Endothelial cell of umbilical vein (primary cell): ENCODE data around the gene MYZAP. TPM values are rescaled to one million over a fixed set of nuclear protein-coding genes. Genes with fewer than 3 reads are reported as not detected.

ENCODE experiments used
- BruUV-seq: library from RNA; stranded (reverse); fragments of 400-500 nt; replicated peaks from 2 replicates; lab custom pipeline; 2021; lab: Mats Ljungman, UMichigan
- CTCF ChIA-PET: fragments of 300-600, 350-600 bp; sonication (Branson Sonifier 250); formaldehyde crosslinking; loops from one replicate; lab custom pipeline; 2021; ENCODE audit warnings: antibody characterized with exemption, inconsistent platforms; lab: Charles Lee
- POLR2A ChIA-PET: fragments of 300-600, 350-600 bp; sonication (Branson Sonifier 250); formaldehyde crosslinking; loops from one replicate; lab custom pipeline; 2021; ENCODE audit warnings: antibody characterized with exemption, inconsistent platforms; lab: Charles Lee
- DNase-seq: peaks from one replicate; pipeline ENCODE4 v3.0.0-alpha.2; 2011; ENCODE audit warnings: low read depth, low spot score
- FAIRE-seq: peaks from 2 replicates; lab custom pipeline; 2011; peaks lifted over from hg19 to GRCh38; lab: Jason Lieb, UNC
- H2AFZ ChIP-seq: 2 replicates; pipeline ENCODE4 v1.6.0; 2012; ENCODE audit warnings: low read depth, low read length, control low read depth, inconsistent platforms
- H3K27ac ChIP-seq: 2 replicates; pipeline ENCODE4 v1.5.1; 2011; ENCODE audit warnings: low read depth, mild to moderate bottlenecking, control low read depth, low read length, moderate library complexity; ENCODE audit not compliant: insufficient read depth
- H3K27me3 ChIP-seq, 2 experiments: 2 replicates each; pipeline versions ENCODE4 v1.6.0 to v1.6.1; 2011; ENCODE audit warnings: low read length in 2 of 2, mixed read lengths in 1 of 2; ENCODE audit not compliant: control insufficient read depth in 2 of 2, insufficient read depth in 2 of 2
- H3K36me3 ChIP-seq, 2 experiments: 2 replicates in 1 of 2; 3 replicates in 1 of 2; pipeline ENCODE4 v1.5.1; 2011; ENCODE audit warnings: low read length in 2 of 2, mild to moderate bottlenecking in 1 of 2, moderate library complexity in 1 of 2; ENCODE audit not compliant: control insufficient read depth in 2 of 2, insufficient read depth in 2 of 2; ENCODE audit errors: extremely low read depth in 1 of 2
- H3K4me1 ChIP-seq: 3 replicates; pipeline ENCODE4 v1.5.1; 2011; ENCODE audit warnings: mild to moderate bottlenecking, low read length; ENCODE audit not compliant: control insufficient read depth, insufficient read depth; ENCODE audit errors: extremely low read depth
- H3K4me2 ChIP-seq: 2 replicates; pipeline ENCODE4 v1.6.1; 2011; ENCODE audit warnings: low read length, control low read depth, mixed read lengths; ENCODE audit not compliant: insufficient read depth
- H3K4me3 ChIP-seq, 3 experiments: fragments of 200-600 bp in 1 of 3; sonication (generic), shearing (Covaris generic) in 1 of 3; replicated peaks in 1 of 3; 2 replicates each; pipeline ENCODE4 v1.5.1; 2011 to 2016; ENCODE audit warnings: control low read depth in 3 of 3, low read length in 3 of 3, mild to moderate bottlenecking in 2 of 3, inconsistent platforms in 1 of 3, low read depth in 1 of 3, moderate library complexity in 1 of 3; ENCODE audit not compliant: insufficient read depth in 1 of 3
- H3K79me2 ChIP-seq: 2 replicates; pipeline ENCODE4 v1.6.0; 2012; ENCODE audit warnings: low read length, inconsistent platforms; ENCODE audit not compliant: control insufficient read depth, insufficient read depth
- H3K9ac ChIP-seq: replicated peaks from 2 replicates; pipeline ENCODE3; 2011; ENCODE audit warnings: low read length, control low read depth; ENCODE audit not compliant: insufficient read depth; ENCODE audit errors: extremely low read depth
- H3K9me1 ChIP-seq: replicated peaks from 3 replicates; pipeline ENCODE4 v1.6.0; 2011; ENCODE audit warnings: mild to moderate bottlenecking, low read length; ENCODE audit not compliant: control insufficient read depth, insufficient read depth; ENCODE audit errors: extremely low read depth
- H3K9me3 ChIP-seq: replicated peaks from 2 replicates; pipeline ENCODE4 v1.5.1; 2012; ENCODE audit warnings: low read length, inconsistent platforms; ENCODE audit not compliant: control insufficient read depth, insufficient read depth
- H4K20me1 ChIP-seq: replicated peaks from 2 replicates; pipeline ENCODE3; 2011; ENCODE audit warnings: mild to moderate bottlenecking, low read length; ENCODE audit not compliant: control insufficient read depth, insufficient read depth; ENCODE audit errors: extremely low read depth
- EZH2 ChIP-seq: IDR thresholded peaks from 2 replicates; pipeline ENCODE4 v1.6.1; 2012; ENCODE audit warnings: borderline replicate concordance, low read depth, mild to moderate bottlenecking, moderate library complexity, low read length, inconsistent platforms; ENCODE audit not compliant: severe bottlenecking
- FOS ChIP-seq: IDR thresholded peaks from 2 replicates; pipeline ENCODE4 v1.6.1; 2011; ENCODE audit warnings: mild to moderate bottlenecking, low read length, moderate library complexity, borderline replicate concordance; ENCODE audit not compliant: insufficient read depth
- GATA2 ChIP-seq: IDR thresholded peaks from 2 replicates; pipeline ENCODE4 v1.7.0; 2011; ENCODE audit warnings: low read depth, mild to moderate bottlenecking, moderate library complexity, mixed read lengths, low read length; ENCODE audit not compliant: insufficient read length, insufficient read depth
- JUN ChIP-seq: IDR thresholded peaks from 2 replicates; pipeline ENCODE4 v1.6.1; 2011; ENCODE audit warnings: borderline replicate concordance, low read depth; ENCODE audit not compliant: insufficient read length, insufficient read depth
- MYC ChIP-seq: IDR thresholded peaks from one replicate; pipeline ENCODE4 v1.6.1; 2011; ENCODE audit warnings: mild to moderate bottlenecking, low read depth, low read length
- POLR2A ChIP-seq: IDR thresholded peaks from 2 replicates; pipeline ENCODE4 v1.6.1; 2012; ENCODE audit warnings: low read depth, mild to moderate bottlenecking, control low read depth, low read length
- POLR2AphosphoS5 ChIP-seq: IDR thresholded peaks from 2 replicates; pipeline ENCODE4 v1.6.1; 2012; ENCODE audit warnings: low read depth, mild to moderate bottlenecking, control low read depth, low read length, moderate library complexity; ENCODE audit not compliant: insufficient read depth
- dilution Hi-C: fragments of 300-500 bp; cut with MboI; formaldehyde crosslinking; loops from one replicate; pipeline ENCODE4 v1.15.0; 2019; ENCODE audit warnings: low sequenced_read_pairs; ENCODE audit not compliant: extremely low pct_ligation_motif_present
- intact Hi-C: fragments of 100-400 bp; cut with micrococcal nuclease; formaldehyde crosslinking; loops from one replicate; pipeline ENCODE4 v1.10.0; 2022
- polyA plus RNA-seq, 4 experiments: library from polyadenylated mRNA; depleted of rRNA in 3 of 4; stranded (reverse) in 3 of 4; unstranded in 1 of 4; fragments of >200 nt; gene quantifications; 2 replicates each; pipeline versions ENCODE4 v1.2.1 to v1.2.3, GENCODE V29; 2011 to 2012; ENCODE audit warnings: missing spikeins in 1 of 4
- total RNA-seq: library from RNA; stranded (reverse); gene quantifications from 2 replicates; pipeline ENCODE4 v1.2.3, GENCODE V29; 2021
- TF ChIP-seq, protein P1 (sequence below): IDR thresholded peaks from 2 replicates; pipeline ENCODE4 v1.6.1; 2011; ENCODE audit not compliant: insufficient read depth, insufficient read length
- TF ChIP-seq, protein P2 (sequence below), 2 donors: IDR thresholded peaks; 1 replicate in 1 of 2; 2 replicates in 1 of 2; pipeline ENCODE4 v1.5.1; 2011; ENCODE audit warnings: low read length in 2 of 2, mild to moderate bottlenecking in 2 of 2, moderate library complexity in 2 of 2, control low read depth in 1 of 2, inconsistent platforms in 1 of 2, low read depth in 1 of 2; ENCODE audit not compliant: insufficient read depth in 1 of 2; ENCODE audit errors: extremely low read depth in 1 of 2

The MYZAP gene
- total and polyA plus RNA-seq, 2 donors (not counting 3 experiments of a cell fraction or from before 2014, with no cell fraction given), result 6.3 to 8.1 TPM

DNA sequence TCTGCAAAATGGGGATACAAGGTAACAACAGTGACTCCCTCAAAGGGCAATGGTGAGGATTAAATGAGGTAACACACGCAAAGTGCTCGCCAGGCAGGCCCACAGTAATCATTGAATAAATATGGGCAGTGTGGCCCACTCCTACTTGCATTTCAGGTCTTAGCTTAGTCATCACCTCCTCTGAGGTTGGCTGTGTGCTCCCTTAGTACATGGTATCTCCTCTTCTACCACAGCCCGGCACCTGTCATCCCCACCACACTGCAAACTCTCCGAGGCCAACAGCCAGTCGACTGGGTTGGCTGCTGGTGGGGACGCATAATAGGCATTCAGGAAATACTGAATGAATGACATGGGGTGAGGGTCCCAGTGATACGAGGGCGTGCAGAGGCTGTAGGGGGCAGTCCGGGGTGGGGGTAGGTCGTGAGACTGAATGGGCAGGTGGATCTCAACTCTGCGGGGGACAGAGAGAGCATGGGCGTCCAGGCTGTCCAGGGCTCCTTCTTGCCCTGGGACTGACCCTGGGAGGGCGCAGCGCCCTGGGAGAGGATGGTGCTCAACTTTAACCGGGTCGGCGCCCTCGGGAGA lies 375 bp upstream of the MYZAP start:
- H3K9ac ChIP-seq, result no peak overlapping the region

More for the DNA sequence above, 375 bp upstream of the MYZAP start:
- no peak for TF ChIP-seq EZH2
- TF ChIP-seq, protein P1, sequence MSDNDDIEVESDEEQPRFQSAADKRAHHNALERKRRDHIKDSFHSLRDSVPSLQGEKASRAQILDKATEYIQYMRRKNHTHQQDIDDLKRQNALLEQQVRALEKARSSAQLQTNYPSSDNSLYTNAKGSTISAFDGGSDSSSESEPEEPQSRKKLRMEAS, result no peak
- no peak for TF ChIP-seq GATA2
- TF ChIP-seq, protein P2, sequence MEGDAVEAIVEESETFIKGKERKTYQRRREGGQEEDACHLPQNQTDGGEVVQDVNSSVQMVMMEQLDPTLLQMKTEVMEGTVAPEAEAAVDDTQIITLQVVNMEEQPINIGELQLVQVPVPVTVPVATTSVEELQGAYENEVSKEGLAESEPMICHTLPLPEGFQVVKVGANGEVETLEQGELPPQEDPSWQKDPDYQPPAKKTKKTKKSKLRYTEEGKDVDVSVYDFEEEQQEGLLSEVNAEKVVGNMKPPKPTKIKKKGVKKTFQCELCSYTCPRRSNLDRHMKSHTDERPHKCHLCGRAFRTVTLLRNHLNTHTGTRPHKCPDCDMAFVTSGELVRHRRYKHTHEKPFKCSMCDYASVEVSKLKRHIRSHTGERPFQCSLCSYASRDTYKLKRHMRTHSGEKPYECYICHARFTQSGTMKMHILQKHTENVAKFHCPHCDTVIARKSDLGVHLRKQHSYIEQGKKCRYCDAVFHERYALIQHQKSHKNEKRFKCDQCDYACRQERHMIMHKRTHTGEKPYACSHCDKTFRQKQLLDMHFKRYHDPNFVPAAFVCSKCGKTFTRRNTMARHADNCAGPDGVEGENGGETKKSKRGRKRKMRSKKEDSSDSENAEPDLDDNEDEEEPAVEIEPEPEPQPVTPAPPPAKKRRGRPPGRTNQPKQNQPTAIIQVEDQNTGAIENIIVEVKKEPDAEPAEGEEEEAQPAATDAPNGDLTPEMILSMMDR (IDR thresholded peaks at IDR 0.05; ENCODE audit: extremely low read depth in 1 of 2, insufficient read depth in 1 of 2, low read depth in 1 of 2, low read length in 2 of 2), result no peak
- no peak for TF ChIP-seq JUN
- no peak for TF ChIP-seq POLR2A
- no peak for TF ChIP-seq MYC
- no peak for TF ChIP-seq FOS
- no peak for TF ChIP-seq POLR2AphosphoS5
- CTCF ChIA-PET, result interaction anchor here (1.2 to 2.4 kb wide), 3 partner anchors 14 to 31 kb away, joined by 3 to 8 read pairs (median 4); no protein-coding TSS in a partner anchor
- H3K4me3 ChIP-seq, result peak overlapping the region; percentile 9 to 58 (median 32)
- dilution Hi-C loops, result no loop called here
- intact Hi-C loops, result no loop called here
- no peak for FAIRE-seq
- no peaks in the 10 kb centered on the region for H4K20me1 ChIP-seq
- H3K4me1 ChIP-seq, result peaks cover 18% of the 10 kb centered on the region
- peak; percentile 15 for DNase-seq
- H3K4me2 ChIP-seq, result peak overlapping the region; percentile 60
- H3K36me3 ChIP-seq, result no peaks in the 10 kb centered on the region
- H3K79me2 ChIP-seq, result no peaks in the 10 kb centered on the region
- no TSS peak for BruUV-seq
- no peaks in the 10 kb centered on the region for H3K9me1 ChIP-seq
- H3K27ac ChIP-seq, result no peak overlapping the region
- peak overlapping the region; percentile 68 for H2AFZ ChIP-seq
- POLR2A ChIA-PET, result no interaction called here
- no peaks in the 10 kb centered on the region for H3K27me3 ChIP-seq
- no peaks in the 10 kb centered on the region for H3K9me3 ChIP-seq
